ENCODE results near the gene RAB7A.

DNA sequence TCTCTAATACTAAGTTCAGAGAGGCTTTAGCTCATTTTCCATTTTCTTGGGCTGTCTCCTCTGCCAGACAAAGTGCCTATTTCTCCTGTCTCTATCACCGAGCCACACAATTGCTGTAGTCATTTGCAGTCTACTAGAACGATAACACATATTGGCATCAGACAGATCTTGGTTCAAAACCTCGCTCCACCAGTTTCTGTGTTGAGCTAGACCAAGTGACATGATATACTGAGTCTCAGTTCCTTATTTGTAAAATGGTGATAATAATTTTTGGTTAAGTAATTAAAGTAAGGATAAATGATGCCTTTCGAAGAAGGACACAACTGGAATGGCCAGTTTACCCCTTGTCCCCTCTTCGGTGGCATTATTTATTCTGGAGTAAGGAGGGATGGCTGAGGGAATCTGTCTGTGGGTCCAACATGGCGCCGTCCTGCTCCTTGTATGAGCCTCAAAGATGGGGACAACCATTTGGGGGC is 398 bp upstream of the RAB7A start:
- TF ChIP-seq RAD21 (conservative IDR thresholded peaks at IDR 0.05 in 1 of 2, IDR thresholded peaks at IDR 0.05 in 1 of 2) (no peak), TP53 (CRISPR knock-in tag; IDR thresholded peaks at IDR 0.05) (no peak), EHMT2 (IDR thresholded peaks at IDR 0.05; ENCODE audit: low read depth) (no peak; the same call in 1 of the 2 replicates), CEBPB (IDR thresholded peaks at IDR 0.05) (no peak), RCOR1 (IDR thresholded peaks at IDR 0.05; ENCODE audit: low read depth, low read length) (no peak), MAFK (IDR thresholded peaks at IDR 0.05; ENCODE audit: partially characterized antibody) (no peak), POLR2A (IDR thresholded peaks at IDR 0.05; ENCODE audit: low read length) (no peak), CBX8 (IDR thresholded peaks at IDR 0.05) (no peak), HOXB13 (CRISPR knock-in tag; IDR thresholded peaks at IDR 0.05; ENCODE audit: low read depth) (no peak)
- TF ChIP-seq, protein P1, sequence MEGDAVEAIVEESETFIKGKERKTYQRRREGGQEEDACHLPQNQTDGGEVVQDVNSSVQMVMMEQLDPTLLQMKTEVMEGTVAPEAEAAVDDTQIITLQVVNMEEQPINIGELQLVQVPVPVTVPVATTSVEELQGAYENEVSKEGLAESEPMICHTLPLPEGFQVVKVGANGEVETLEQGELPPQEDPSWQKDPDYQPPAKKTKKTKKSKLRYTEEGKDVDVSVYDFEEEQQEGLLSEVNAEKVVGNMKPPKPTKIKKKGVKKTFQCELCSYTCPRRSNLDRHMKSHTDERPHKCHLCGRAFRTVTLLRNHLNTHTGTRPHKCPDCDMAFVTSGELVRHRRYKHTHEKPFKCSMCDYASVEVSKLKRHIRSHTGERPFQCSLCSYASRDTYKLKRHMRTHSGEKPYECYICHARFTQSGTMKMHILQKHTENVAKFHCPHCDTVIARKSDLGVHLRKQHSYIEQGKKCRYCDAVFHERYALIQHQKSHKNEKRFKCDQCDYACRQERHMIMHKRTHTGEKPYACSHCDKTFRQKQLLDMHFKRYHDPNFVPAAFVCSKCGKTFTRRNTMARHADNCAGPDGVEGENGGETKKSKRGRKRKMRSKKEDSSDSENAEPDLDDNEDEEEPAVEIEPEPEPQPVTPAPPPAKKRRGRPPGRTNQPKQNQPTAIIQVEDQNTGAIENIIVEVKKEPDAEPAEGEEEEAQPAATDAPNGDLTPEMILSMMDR (IDR thresholded peaks at IDR 0.05) = no peak
